ENCODE data around the gene OPCML.

DNA sequence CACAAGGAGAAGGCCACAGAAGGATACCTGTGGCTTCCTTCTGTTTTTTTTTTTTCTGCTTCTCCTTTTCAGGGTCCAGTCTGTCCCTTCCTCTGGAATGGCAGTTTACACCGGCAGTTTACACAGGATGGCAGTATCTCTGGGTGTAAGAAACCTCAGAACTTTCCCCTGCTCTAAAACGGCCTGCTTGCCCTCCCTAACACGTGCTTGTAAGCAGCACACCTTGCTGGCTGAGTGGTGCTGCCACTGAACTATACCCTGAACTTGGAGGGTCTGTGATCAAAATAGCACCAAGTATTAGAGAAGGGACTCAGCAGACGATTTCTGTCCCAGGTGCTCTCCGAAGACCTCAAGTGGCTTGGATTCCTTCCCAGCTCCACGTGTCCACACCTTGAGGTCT is 904 bp upstream of the OPCML start:
- TF ChIP-seq, protein P1, sequence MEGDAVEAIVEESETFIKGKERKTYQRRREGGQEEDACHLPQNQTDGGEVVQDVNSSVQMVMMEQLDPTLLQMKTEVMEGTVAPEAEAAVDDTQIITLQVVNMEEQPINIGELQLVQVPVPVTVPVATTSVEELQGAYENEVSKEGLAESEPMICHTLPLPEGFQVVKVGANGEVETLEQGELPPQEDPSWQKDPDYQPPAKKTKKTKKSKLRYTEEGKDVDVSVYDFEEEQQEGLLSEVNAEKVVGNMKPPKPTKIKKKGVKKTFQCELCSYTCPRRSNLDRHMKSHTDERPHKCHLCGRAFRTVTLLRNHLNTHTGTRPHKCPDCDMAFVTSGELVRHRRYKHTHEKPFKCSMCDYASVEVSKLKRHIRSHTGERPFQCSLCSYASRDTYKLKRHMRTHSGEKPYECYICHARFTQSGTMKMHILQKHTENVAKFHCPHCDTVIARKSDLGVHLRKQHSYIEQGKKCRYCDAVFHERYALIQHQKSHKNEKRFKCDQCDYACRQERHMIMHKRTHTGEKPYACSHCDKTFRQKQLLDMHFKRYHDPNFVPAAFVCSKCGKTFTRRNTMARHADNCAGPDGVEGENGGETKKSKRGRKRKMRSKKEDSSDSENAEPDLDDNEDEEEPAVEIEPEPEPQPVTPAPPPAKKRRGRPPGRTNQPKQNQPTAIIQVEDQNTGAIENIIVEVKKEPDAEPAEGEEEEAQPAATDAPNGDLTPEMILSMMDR (conservative IDR thresholded peaks at IDR 0.05 in 1 of 2, IDR thresholded peaks at IDR 0.05 in 1 of 2; ENCODE audit: extremely low read depth in 1 of 2, insufficient read depth in 1 of 2, low read depth in 1 of 2, low read length in 2 of 2) = no peak
- no peak for TF ChIP-seq EZH2 (IDR thresholded peaks at IDR 0.05; ENCODE audit: borderline replicate concordance, low read length)

All from mammary epithelial cell (primary cell).